K562 (cell line): ENCODE data around the gene ANKRD49. TPM values are rescaled to one million over a fixed set of nuclear protein-coding genes. Genes with fewer than 3 reads are reported as not detected.

Experiments
- DMBX1 ChIP-seq: fragments of 250-450 bp; sonication (Bioruptor Pico); IDR thresholded peaks from 2 replicates; pipeline ENCODE4 v1.8.0; 2022; ENCODE audit warnings: inconsistent platforms, mild to moderate bottlenecking, moderate library complexity, borderline replicate concordance
- ELF2 ChIP-seq: fragments of 250-450 bp; sonication (Bioruptor Pico); IDR thresholded peaks from 2 replicates; pipeline ENCODE4 v1.5.0; 2021; ENCODE audit warnings: mild to moderate bottlenecking
- ESRRA ChIP-seq: fragments of 450-650 bp; IDR thresholded peaks from 2 replicates; pipeline ENCODE4 v1.6.1; 2014; ENCODE audit warnings: low read depth, mild to moderate bottlenecking, moderate library complexity, borderline replicate concordance
- FOXK1 ChIP-seq: sonication (generic); formaldehyde crosslinking; IDR thresholded peaks from 2 replicates; pipeline ENCODE4 v1.8.0; 2022; ENCODE audit warnings: missing genetic modification reagents, mild to moderate bottlenecking, borderline replicate concordance
- KDM4B ChIP-seq, 2 experiments: fragments of 450-650 bp in 1 of 2; sonication (generic) in 1 of 2; IDR thresholded peaks; 2 replicates each; pipeline ENCODE4 v1.6.1; 2016 to 2017; ENCODE audit warnings: borderline replicate concordance in 2 of 2, antibody characterized with exemption in 1 of 2, low read depth in 1 of 2, mild to moderate bottlenecking in 1 of 2
- MCM5 ChIP-seq: fragments of 450-650 bp; IDR thresholded peaks from 2 replicates; pipeline ENCODE4 v1.6.1; 2016; ENCODE audit warnings: low read depth
- POLR2B ChIP-seq: fragments of 450-650 bp; IDR thresholded peaks from 2 replicates; pipeline ENCODE4 v1.6.1; 2018; ENCODE audit warnings: low read depth; ENCODE audit not compliant: partially characterized antibody
- SUPT5H ChIP-seq: fragments of 450-650 bp; IDR thresholded peaks from 2 replicates; pipeline ENCODE4 v1.6.1; 2016
- ZNF232 ChIP-seq: sonication (generic); formaldehyde crosslinking; IDR thresholded peaks from 2 replicates; pipeline ENCODE4 v1.8.0; 2022; ENCODE audit warnings: mild to moderate bottlenecking, missing genetic modification reagents
- ZNF24 ChIP-seq: fragments of 450-650 bp; IDR thresholded peaks from 2 replicates; pipeline ENCODE4 v1.6.1; 2016
- polyA plus RNA-seq, 8 experiments: library from polyadenylated mRNA; depleted of rRNA in 4 of 8; stranded (reverse) in 5 of 8; unstranded in 3 of 8; fragments of >200 nt; fragmentation: Nextera tagmentation in 2 of 8; fragmentation: Illumina TruSeq in 1 of 8; extraction: Ambion mirVana in 2 of 8; extraction: Trizol in 1 of 8; gene quantifications; 2 replicates each; pipeline versions ENCODE4 v1.2.1 to v1.2.3, GENCODE V29; 2011 to 2014; ENCODE audit warnings: inconsistent platforms in 1 of 8, missing spikeins in 1 of 8
- total RNA-seq, 7 experiments: library from RNA; depleted of rRNA in 6 of 7; stranded (reverse); fragments of >200 nt in 6 of 7; fragmentation: Illumina TruSeq in 2 of 7; extraction: Trizol in 2 of 7; gene quantifications; 2 replicates each; pipeline versions ENCODE4 v1.2.1 to v1.2.3, GENCODE V29; 2011 to 2021; ENCODE audit warnings: low replicate concordance in 1 of 7
- TF ChIP-seq, protein P1 (sequence below): sonication (generic); formaldehyde crosslinking; IDR thresholded peaks from 2 replicates; pipeline ENCODE4 v1.8.0; 2022; ENCODE audit warnings: missing genetic modification reagents, mild to moderate bottlenecking, borderline replicate concordance
- TF ChIP-seq, protein P2 (sequence below): sonication (generic); formaldehyde crosslinking; IDR thresholded peaks from 2 replicates; pipeline ENCODE4 v1.8.0; 2022; ENCODE audit warnings: missing genetic modification reagents, mild to moderate bottlenecking, moderate library complexity, borderline replicate concordance
- TF ChIP-seq, protein P3 (sequence below): fragments of 450-650 bp; formaldehyde crosslinking; IDR thresholded peaks from 2 replicates; pipeline ENCODE4 v1.4.0; 2020; ENCODE audit warnings: mild to moderate bottlenecking
- TF ChIP-seq, protein P4 (sequence below): fragments of 250-450 bp; sonication (Bioruptor Pico); IDR thresholded peaks from 2 replicates; pipeline ENCODE4 v1.4.0; 2020; ENCODE audit warnings: mild to moderate bottlenecking, moderate library complexity

Gene ANKRD49
- total and polyA plus RNA-seq, 9 of the 15 experiments (the other 6 are each of a cell fraction or from before 2014, with no cell fraction given): 13.4 to 43.5 (median 30.6) TPM

DNA sequence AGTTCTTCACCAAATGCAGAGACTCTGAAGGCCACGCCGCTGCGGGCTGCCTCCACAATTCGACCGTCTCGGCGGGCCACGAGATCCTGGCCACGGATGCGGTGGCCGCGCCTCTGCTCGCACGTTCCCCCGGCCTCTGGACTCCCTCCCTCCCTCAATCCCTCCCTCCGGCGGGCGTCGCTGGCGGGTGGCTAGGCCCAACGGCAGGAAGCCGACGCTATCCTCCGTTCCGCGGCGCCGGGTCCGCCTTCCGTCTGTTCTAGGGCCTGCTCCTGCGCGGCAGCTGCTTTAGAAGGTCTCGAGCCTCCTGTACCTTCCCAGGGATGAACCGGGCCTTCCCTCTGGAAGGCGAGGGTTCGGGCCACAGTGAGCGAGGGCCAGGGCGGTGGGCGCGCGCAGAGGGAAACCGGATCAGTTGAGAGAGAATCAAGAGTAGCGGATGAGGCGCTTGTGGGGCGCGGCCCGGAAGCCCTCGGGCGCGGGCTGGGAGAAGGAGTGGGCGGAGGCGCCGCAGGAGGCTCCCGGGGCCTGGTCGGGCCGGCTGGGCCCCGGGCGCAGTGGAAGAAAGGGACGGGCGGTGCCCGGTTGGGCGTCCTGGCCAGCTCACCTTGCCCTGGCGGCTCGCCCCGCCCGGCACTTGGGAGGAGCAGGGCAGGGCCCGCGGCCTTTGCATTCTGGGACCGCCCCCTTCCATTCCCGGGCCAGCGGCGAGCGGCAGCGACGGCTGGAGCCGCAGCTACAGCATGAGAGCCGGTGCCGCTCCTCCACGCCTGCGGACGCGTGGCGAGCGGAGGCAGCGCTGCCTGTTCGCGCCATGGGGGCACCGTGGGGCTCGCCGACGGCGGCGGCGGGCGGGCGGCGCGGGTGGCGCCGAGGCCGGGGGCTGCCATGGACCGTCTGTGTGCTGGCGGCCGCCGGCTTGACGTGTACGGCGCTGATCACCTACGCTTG, 50.2 kb downstream of the ANKRD49 start, which contains the start of gene FUT4 (continued):
- TF ChIP-seq, protein P1, sequence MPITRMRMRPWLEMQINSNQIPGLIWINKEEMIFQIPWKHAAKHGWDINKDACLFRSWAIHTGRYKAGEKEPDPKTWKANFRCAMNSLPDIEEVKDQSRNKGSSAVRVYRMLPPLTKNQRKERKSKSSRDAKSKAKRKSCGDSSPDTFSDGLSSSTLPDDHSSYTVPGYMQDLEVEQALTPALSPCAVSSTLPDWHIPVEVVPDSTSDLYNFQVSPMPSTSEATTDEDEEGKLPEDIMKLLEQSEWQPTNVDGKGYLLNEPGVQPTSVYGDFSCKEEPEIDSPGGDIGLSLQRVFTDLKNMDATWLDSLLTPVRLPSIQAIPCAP (CRISPR knock-in tag): no peak
- TF ChIP-seq ZNF232 (CRISPR knock-in tag): peak; percentile 44; the same call in 1 of the 2 replicates
- peak; percentile 87 for TF ChIP-seq POLR2B
- TF ChIP-seq SUPT5H: peak; percentile 89
- TF ChIP-seq, protein P2, sequence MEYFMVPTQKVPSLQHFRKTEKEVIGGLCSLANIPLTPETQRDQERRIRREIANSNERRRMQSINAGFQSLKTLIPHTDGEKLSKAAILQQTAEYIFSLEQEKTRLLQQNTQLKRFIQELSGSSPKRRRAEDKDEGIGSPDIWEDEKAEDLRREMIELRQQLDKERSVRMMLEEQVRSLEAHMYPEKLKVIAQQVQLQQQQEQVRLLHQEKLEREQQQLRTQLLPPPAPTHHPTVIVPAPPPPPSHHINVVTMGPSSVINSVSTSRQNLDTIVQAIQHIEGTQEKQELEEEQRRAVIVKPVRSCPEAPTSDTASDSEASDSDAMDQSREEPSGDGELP (CRISPR knock-in tag): peak; percentile 83
- TF ChIP-seq FOXK1 (CRISPR knock-in tag): 0 out of 2 replicates have a peak, but pooled peaks have one; percentile 55
- peak; percentile 39 for TF ChIP-seq DMBX1
- 0 out of 2 replicates have a peak, but pooled peaks have one; percentile 54 for TF ChIP-seq ELF2 (CRISPR knock-in tag)
- TF ChIP-seq, protein P3, sequence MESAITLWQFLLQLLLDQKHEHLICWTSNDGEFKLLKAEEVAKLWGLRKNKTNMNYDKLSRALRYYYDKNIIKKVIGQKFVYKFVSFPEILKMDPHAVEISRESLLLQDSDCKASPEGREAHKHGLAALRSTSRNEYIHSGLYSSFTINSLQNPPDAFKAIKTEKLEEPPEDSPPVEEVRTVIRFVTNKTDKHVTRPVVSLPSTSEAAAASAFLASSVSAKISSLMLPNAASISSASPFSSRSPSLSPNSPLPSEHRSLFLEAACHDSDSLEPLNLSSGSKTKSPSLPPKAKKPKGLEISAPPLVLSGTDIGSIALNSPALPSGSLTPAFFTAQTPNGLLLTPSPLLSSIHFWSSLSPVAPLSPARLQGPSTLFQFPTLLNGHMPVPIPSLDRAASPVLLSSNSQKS (CRISPR knock-in tag): no peak
- TF ChIP-seq KDM4B (IDR thresholded peaks at IDR 0.05; ENCODE audit: borderline replicate concordance in 2 of 2, low read depth in 1 of 2): peak in 1 of 2 experiments; percentile 84; a peak in 1 of 4 replicates
- no peak for TF ChIP-seq ESRRA
- TF ChIP-seq, protein P4, sequence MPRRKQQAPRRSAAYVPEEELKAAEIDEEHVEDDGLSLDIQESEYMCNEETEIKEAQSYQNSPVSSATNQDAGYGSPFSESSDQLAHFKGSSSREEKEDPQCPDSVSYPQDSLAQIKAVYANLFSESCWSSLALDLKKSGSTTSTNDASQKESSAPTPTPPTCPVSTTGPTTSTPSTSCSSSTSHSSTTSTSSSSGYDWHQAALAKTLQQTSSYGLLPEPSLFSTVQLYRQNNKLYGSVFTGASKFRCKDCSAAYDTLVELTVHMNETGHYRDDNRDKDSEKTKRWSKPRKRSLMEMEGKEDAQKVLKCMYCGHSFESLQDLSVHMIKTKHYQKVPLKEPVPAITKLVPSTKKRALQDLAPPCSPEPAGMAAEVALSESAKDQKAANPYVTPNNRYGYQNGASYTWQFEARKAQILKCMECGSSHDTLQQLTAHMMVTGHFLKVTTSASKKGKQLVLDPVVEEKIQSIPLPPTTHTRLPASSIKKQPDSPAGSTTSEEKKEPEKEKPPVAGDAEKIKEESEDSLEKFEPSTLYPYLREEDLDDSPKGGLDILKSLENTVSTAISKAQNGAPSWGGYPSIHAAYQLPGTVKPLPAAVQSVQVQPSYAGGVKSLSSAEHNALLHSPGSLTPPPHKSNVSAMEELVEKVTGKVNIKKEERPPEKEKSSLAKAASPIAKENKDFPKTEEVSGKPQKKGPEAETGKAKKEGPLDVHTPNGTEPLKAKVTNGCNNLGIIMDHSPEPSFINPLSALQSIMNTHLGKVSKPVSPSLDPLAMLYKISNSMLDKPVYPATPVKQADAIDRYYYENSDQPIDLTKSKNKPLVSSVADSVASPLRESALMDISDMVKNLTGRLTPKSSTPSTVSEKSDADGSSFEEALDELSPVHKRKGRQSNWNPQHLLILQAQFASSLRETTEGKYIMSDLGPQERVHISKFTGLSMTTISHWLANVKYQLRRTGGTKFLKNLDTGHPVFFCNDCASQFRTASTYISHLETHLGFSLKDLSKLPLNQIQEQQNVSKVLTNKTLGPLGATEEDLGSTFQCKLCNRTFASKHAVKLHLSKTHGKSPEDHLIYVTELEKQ (CRISPR knock-in tag): no peak
- TF ChIP-seq MCM5: no peak
- TF ChIP-seq ZNF24: no peak
